ENCODE measurements around the gene GIPR. TPM values are rescaled to one million over a fixed set of nuclear protein-coding genes. Genes with fewer than 3 reads are reported as not detected.

Gene GIPR
- total RNA-seq, 1 experiment from 2014 or later, result 0.61 TPM

DNA sequence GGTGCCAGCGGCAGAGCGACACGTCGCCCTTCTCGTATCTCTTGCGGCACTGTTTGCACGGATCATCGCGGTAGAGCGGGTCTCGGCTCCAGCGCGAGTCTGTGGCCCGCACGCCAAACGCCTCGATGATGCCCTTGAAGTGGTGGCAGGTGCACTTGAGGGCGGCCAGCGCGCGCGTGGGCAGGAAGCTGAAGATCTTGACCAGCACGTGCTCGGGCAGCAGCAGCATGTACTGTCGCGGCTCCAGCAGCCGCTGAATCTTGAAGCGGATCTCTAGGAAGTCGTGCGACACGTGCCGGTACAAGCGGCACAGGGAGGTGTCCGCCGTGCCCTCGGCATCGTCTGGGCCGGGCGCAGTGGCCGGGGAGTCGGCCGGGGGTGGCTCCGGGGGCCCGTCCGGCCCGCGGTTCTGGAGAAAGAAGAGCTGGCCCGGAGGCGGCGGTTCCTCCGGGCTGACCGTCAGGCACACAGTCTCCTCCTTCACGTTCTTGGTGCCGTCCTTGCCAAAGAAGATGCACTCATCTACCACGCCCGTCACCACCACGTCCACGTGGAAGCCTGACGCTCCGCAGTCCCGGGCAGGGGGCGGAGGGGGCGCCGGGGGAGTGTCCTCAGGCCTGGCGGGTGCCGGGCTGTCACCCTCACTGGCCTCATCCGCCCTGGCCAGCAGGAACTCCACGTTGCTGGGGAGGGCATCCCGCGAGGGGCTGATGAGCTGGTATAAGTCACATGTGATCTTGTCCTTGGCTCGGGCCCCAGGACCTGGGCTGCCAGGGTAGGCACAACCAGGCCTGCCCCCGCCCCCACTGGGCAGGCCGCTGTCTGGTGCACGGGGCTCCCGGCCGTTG, 44.1 kb downstream of the GIPR start:
- Mint-ChIP-seq H3K27ac (no peak overlapping the region), H3K36me3 (ENCODE audit: insufficient read depth in 1 of 3, low read depth in 3 of 3) (peaks cover 13 to 22% (median 14%) of the 10 kb centered on the region in 3 experiments; a peak in 6 of 7 replicates), H3K9me3 (no peaks in the 10 kb centered on the region), H3K4me1 (peaks cover 15 to 30% of the 10 kb centered on the region in 2 experiments), H3K4me3 (no peak overlapping the region), H3K27me3 (ENCODE audit: low read depth) (no peaks in the 10 kb centered on the region; the same call in 1 of the 2 replicates)
- Histone ChIP-seq H3K27ac (ENCODE audit: insufficient read length, low read depth, low read length) (no peak overlapping the region), H2BK20ac (ENCODE audit: low read depth, low read length, poor library complexity, severe bottlenecking) (no peak overlapping the region), H3K4me1 (ENCODE audit: insufficient read depth, low read length) (no peaks in the 10 kb centered on the region), H3K27me3 (ENCODE audit: insufficient read depth, low read length) (no peaks in the 10 kb centered on the region), H4K91ac (ENCODE audit: insufficient read length, low read depth, low read length) (no peak overlapping the region), H4K5ac (ENCODE audit: insufficient read length, low read depth, low read length) (no peak overlapping the region), H4K20me1 (ENCODE audit: control insufficient read depth, insufficient read depth, insufficient read length) (no peaks in the 10 kb centered on the region), H3T11ph (ENCODE audit: low read length) (no peak overlapping the region), H2AK5ac (ENCODE audit: insufficient read length, low read length) (no peak overlapping the region), H3K18ac (ENCODE audit: insufficient read length, low read depth, low read length) (no peak overlapping the region), H3K4me2 (ENCODE audit: insufficient read depth, insufficient read length, low read length) (no peak overlapping the region), H2BK5ac (ENCODE audit: insufficient read length, low read length) (no peak overlapping the region), H2BK12ac (ENCODE audit: insufficient read length, low read depth, low read length) (no peak overlapping the region), H3K79me1 (ENCODE audit: insufficient read depth, low read depth, low read length, poor library complexity, severe bottlenecking) (no peaks in the 10 kb centered on the region), H3K23me2 (ENCODE audit: insufficient read length, low read depth, low read length, poor library complexity, severe bottlenecking) (peaks cover 9% of the 10 kb centered on the region), H3K79me2 (ENCODE audit: insufficient read depth, low read length) (peaks cover 12% of the 10 kb centered on the region; the same call in 1 of the 2 replicates), H3K9ac (ENCODE audit: extremely low read depth, insufficient read length, low read length) (no peak overlapping the region), H2AFZ (ENCODE audit: low read length) (no peak overlapping the region), H3K4ac (ENCODE audit: low read depth, low read length) (no peak overlapping the region), H4K8ac (replicated peaks; ENCODE audit: insufficient read length, low read depth, low read length) (no peak overlapping the region), H3K9me3 (ENCODE audit: control insufficient read depth, low read depth, low read length) (no peaks in the 10 kb centered on the region), H3K14ac (ENCODE audit: insufficient read depth, low read length) (no peak overlapping the region), H3K23ac (ENCODE audit: insufficient read length, low read depth, low read length) (no peak overlapping the region), H2BK120ac (ENCODE audit: low read depth, low read length, poor library complexity, severe bottlenecking) (no peak overlapping the region), H2BK15ac (ENCODE audit: low read depth, low read length) (no peak overlapping the region), H3K56ac (ENCODE audit: insufficient read length, low read depth, low read length) (no peak overlapping the region)
- DNase-seq, result no peak
- TF ChIP-seq, protein P1, sequence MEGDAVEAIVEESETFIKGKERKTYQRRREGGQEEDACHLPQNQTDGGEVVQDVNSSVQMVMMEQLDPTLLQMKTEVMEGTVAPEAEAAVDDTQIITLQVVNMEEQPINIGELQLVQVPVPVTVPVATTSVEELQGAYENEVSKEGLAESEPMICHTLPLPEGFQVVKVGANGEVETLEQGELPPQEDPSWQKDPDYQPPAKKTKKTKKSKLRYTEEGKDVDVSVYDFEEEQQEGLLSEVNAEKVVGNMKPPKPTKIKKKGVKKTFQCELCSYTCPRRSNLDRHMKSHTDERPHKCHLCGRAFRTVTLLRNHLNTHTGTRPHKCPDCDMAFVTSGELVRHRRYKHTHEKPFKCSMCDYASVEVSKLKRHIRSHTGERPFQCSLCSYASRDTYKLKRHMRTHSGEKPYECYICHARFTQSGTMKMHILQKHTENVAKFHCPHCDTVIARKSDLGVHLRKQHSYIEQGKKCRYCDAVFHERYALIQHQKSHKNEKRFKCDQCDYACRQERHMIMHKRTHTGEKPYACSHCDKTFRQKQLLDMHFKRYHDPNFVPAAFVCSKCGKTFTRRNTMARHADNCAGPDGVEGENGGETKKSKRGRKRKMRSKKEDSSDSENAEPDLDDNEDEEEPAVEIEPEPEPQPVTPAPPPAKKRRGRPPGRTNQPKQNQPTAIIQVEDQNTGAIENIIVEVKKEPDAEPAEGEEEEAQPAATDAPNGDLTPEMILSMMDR (conservative IDR thresholded peaks at IDR 0.05), result no peak
- no CpG with 5 or more reads among the region's 76 CpGs for WGBS (ENCODE audit: extremely low coverage, insufficient read length, low lambda C conversion rate)

Measured in H9 (cell line).